WTC11 (cell line): ENCODE results near the gene EEF1AKMT3.

Experiments used
- CTCF ChIP-seq: fragments of 200-600 bp; IDR thresholded peaks from 2 replicates; pipeline ENCODE4 v1.8.0; 2022; ENCODE audit warnings: antibody characterized with exemption
- ZBTB21 ChIP-seq: sonication (generic); formaldehyde crosslinking; IDR thresholded peaks from 2 replicates; pipeline ENCODE4 v1.8.1; 2023; ENCODE audit warnings: mild to moderate bottlenecking, missing genetic modification reagents, borderline replicate concordance

- TF ChIP-seq ZBTB21 (CRISPR knock-in tag): no peak
- TF ChIP-seq CTCF: no peak
These were observed 48.1 kb upstream of the EEF1AKMT3 start for GRCh38 chr12:57724003-57724935.
